Measurements from ENCODE around the gene SLC25A42. TPM values are rescaled to one million over a fixed set of nuclear protein-coding genes. Genes with fewer than 3 reads are reported as not detected.
"Not testable (repeated sequence)": the region's sequence is repeated elsewhere in the genome, so short reads cannot be mapped to it uniquely, and the experiment has no call there.

Gene SLC25A42
- total RNA-seq, 1 experiment from 2014 or later: 8.0 TPM

- Histone ChIP-seq H3K9me2 (replicated peaks; ENCODE audit: low read length) (no peaks in the 10 kb centered on the region), H3K4me1 (ENCODE audit: insufficient read depth, low read length) (no peaks in the 10 kb centered on the region), H3K4me3 (ENCODE audit: low read length) (no peak overlapping the region), H3K9me3 (ENCODE audit: low read length) (no peaks in the 10 kb centered on the region), H3F3A (ENCODE audit: low read length, unreplicated experiment) (no peaks in the 10 kb centered on the region), H3K27me3 (ENCODE audit: low read length) (no peaks in the 10 kb centered on the region), H4K20me1 (ENCODE audit: low read length) (no peaks in the 10 kb centered on the region), H3K79me2 (ENCODE audit: low read length) (no peaks in the 10 kb centered on the region), H2AFZ (ENCODE audit: low read length) (no peak overlapping the region), H3K9ac (ENCODE audit: low read length) (no peak overlapping the region), H3K36me3 (ENCODE audit: low read depth, low read length) (no peaks in the 10 kb centered on the region), H3K4me2 (ENCODE audit: low read length) (no peak overlapping the region), H3K27ac (ENCODE audit: low read length) (no peak overlapping the region)
- POLR2A ChIA-PET (ENCODE audit: unreplicated experiment): no interaction called here
- DNase-seq: no peak
- intact Hi-C loops (cut with micrococcal nuclease): no loop called here
- ATAC-seq: no peak
- CTCF ChIA-PET: no interaction called here
- BruUV-seq (replicated peaks): no TSS peak
- TF ChIP-seq EZH2 (IDR thresholded peaks at IDR 0.05; ENCODE audit: low read length, unreplicated experiment): no peak
- TF ChIP-seq CTCF (conservative IDR thresholded peaks at IDR 0.05; ENCODE audit: low read depth, low read length): no peak
- no peak for TF ChIP-seq EZH2phosphoT487 (IDR thresholded peaks at IDR 0.05; ENCODE audit: borderline replicate concordance, low read length)
Observed at GRCh38 chr19:19103167-19103566, 39.4 kb downstream of the SLC25A42 start.

- intact Hi-C loops (cut with micrococcal nuclease): no loop called here
- DNase-seq (peak; percentile 14), ATAC-seq (peak; percentile 75)
- Histone ChIP-seq H3K27ac (ENCODE audit: low read length) (no peak overlapping the region), H3K4me3 (ENCODE audit: low read length) (peak overlapping the region; percentile 50), H2AFZ (ENCODE audit: low read length) (peak overlapping the region; percentile 46; the same call in 1 of the 2 replicates), H3K36me3 (ENCODE audit: low read depth, low read length) (no peaks in the 10 kb centered on the region), H3K9me3 (ENCODE audit: low read length) (no peaks in the 10 kb centered on the region), H3K79me2 (ENCODE audit: low read length) (no peaks in the 10 kb centered on the region), H3K9ac (ENCODE audit: low read length) (peak overlapping the region; percentile 21; the same call in 1 of the 2 replicates), H3K4me2 (ENCODE audit: low read length) (peak overlapping the region; percentile 58), H3K27me3 (ENCODE audit: low read length) (no peaks in the 10 kb centered on the region), H3F3A (ENCODE audit: low read length, unreplicated experiment) (no peaks in the 10 kb centered on the region), H3K9me2 (replicated peaks; ENCODE audit: low read length) (no peaks in the 10 kb centered on the region), H4K20me1 (ENCODE audit: low read length) (no peaks in the 10 kb centered on the region), H3K4me1 (ENCODE audit: insufficient read depth, low read length) (no peaks in the 10 kb centered on the region)
- no peak for TF ChIP-seq CTCF (conservative IDR thresholded peaks at IDR 0.05; ENCODE audit: low read depth, low read length)
- no peak for TF ChIP-seq EZH2phosphoT487 (IDR thresholded peaks at IDR 0.05; ENCODE audit: borderline replicate concordance, low read length)
- TF ChIP-seq EZH2 (IDR thresholded peaks at IDR 0.05; ENCODE audit: low read length, unreplicated experiment): no peak
- no TSS peak for BruUV-seq (replicated peaks)
- ChIA-PET CTCF (no interaction called here), POLR2A (ENCODE audit: unreplicated experiment) (no interaction called here)
Observed at GRCh38 chr19:19105365-19106055, 41.7 kb downstream of the SLC25A42 start.

GRCh38 chr19:19106056-19106551, 42.3 kb downstream of the SLC25A42 start:
- H3K27ac ChIP-seq (ENCODE audit: low read length): no peak overlapping the region
- TF ChIP-seq EZH2phosphoT487 (IDR thresholded peaks at IDR 0.05; ENCODE audit: borderline replicate concordance, low read length): no peak
- no peak for TF ChIP-seq EZH2 (IDR thresholded peaks at IDR 0.05; ENCODE audit: low read length, unreplicated experiment)
- TF ChIP-seq CTCF (conservative IDR thresholded peaks at IDR 0.05; ENCODE audit: low read depth, low read length): no peak
- H3F3A ChIP-seq (ENCODE audit: low read length, unreplicated experiment): no peaks in the 10 kb centered on the region
- CTCF ChIA-PET: no interaction called here
- no peaks in the 10 kb centered on the region for H3K79me2 ChIP-seq (ENCODE audit: low read length)
- H3K4me3 ChIP-seq (ENCODE audit: low read length): no peak overlapping the region
- H4K20me1 ChIP-seq (ENCODE audit: low read length): no peaks in the 10 kb centered on the region
- H3K4me2 ChIP-seq (ENCODE audit: low read length): no peak overlapping the region
- no peak for DNase-seq
- ATAC-seq: no peak
- no peaks in the 10 kb centered on the region for H3K4me1 ChIP-seq (ENCODE audit: insufficient read depth, low read length)
- no TSS peak for BruUV-seq (replicated peaks)
- H3K27me3 ChIP-seq (ENCODE audit: low read length): no peaks in the 10 kb centered on the region
- H3K36me3 ChIP-seq (ENCODE audit: low read depth, low read length): no peaks in the 10 kb centered on the region
- no peak overlapping the region for H2AFZ ChIP-seq (ENCODE audit: low read length)
- no peaks in the 10 kb centered on the region for H3K9me2 ChIP-seq (replicated peaks; ENCODE audit: low read length)
- intact Hi-C loops (cut with micrococcal nuclease): no loop called here
- H3K9me3 ChIP-seq (ENCODE audit: low read length): no peaks in the 10 kb centered on the region
- no peak overlapping the region for H3K9ac ChIP-seq (ENCODE audit: low read length)
- POLR2A ChIA-PET (ENCODE audit: unreplicated experiment): no interaction called here

- ATAC-seq: not testable (repeated sequence)
Observed at GRCh38 chr19:19106938-19107337, 43.1 kb downstream of the SLC25A42 start.

More at GRCh38 chr19:19106938-19107337, 43.1 kb downstream of the SLC25A42 start:
- H3K4me1 ChIP-seq (ENCODE audit: insufficient read depth, low read length); H3K4me3 ChIP-seq (ENCODE audit: low read length); H3K27ac ChIP-seq (ENCODE audit: low read length); H3K4me2 ChIP-seq (ENCODE audit: low read length); H3K79me2 ChIP-seq (ENCODE audit: low read length); POLR2A ChIA-PET (ENCODE audit: unreplicated experiment); H3F3A ChIP-seq (ENCODE audit: low read length, unreplicated experiment); intact Hi-C loops (cut with micrococcal nuclease); DNase-seq; H2AFZ ChIP-seq (ENCODE audit: low read length); H3K36me3 ChIP-seq (ENCODE audit: low read depth, low read length); H3K27me3 ChIP-seq (ENCODE audit: low read length); H3K9ac ChIP-seq (ENCODE audit: low read length); H3K9me2 ChIP-seq (replicated peaks; ENCODE audit: low read length); CTCF ChIA-PET; H3K9me3 ChIP-seq (ENCODE audit: low read length); H4K20me1 ChIP-seq (ENCODE audit: low read length); BruUV-seq (replicated peaks): not testable (repeated sequence)
